Pons (tissue), 1 donor: ENCODE measurements around the gene TPI1.
A peak's percentile ranks its signal among the peaks of the same experiment; 100 is the strongest.

Experiments used
- DNase-seq: peaks from one replicate; pipeline ENCODE4 v3.0.0-alpha.2; 2016; ENCODE audit warnings: low spot score

TPI1 gene

GRCh38 chr12:6867413-6868210 is at the start of gene TPI1:
Gene TPI1 (plus strand): TSS chr12:6867531. CDS start chr12:6867567, 36 bp downstream.
- peak; percentile 17 for DNase-seq

DNA sequence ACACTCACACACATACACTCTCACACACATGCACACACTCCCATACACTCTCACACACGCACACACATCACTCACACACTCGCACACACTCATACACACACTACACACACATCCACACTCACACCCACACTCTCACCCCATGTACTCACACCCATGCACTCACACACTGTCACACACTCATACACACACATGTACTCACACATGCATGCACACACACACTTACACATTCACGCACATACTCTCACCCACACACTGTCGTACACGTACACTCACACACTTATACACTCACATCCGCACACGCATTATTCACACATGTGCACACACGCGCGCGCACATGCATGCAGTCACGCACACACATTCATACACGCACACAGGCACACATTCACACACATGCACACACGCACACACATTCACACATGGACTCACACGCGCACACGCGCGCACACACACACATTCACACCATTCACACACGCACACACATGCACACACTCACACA is 49.6 kb upstream of the TPI1 start:
- no peak for DNase-seq

GRCh38 chr12:6818222-6818621 is 49.1 kb upstream of the TPI1 start:
- DNase-seq = no peak

- DNase-seq = no peak
These were observed 48.7 kb upstream of the TPI1 start for GRCh38 chr12:6818645-6819044.

GRCh38 chr12:6819106-6820030 is 48.0 kb upstream of the TPI1 start:
- DNase-seq = no peak

- no peak for DNase-seq
These were observed 47.2 kb upstream of the TPI1 start for GRCh38 chr12:6820166-6820565.

DNA sequence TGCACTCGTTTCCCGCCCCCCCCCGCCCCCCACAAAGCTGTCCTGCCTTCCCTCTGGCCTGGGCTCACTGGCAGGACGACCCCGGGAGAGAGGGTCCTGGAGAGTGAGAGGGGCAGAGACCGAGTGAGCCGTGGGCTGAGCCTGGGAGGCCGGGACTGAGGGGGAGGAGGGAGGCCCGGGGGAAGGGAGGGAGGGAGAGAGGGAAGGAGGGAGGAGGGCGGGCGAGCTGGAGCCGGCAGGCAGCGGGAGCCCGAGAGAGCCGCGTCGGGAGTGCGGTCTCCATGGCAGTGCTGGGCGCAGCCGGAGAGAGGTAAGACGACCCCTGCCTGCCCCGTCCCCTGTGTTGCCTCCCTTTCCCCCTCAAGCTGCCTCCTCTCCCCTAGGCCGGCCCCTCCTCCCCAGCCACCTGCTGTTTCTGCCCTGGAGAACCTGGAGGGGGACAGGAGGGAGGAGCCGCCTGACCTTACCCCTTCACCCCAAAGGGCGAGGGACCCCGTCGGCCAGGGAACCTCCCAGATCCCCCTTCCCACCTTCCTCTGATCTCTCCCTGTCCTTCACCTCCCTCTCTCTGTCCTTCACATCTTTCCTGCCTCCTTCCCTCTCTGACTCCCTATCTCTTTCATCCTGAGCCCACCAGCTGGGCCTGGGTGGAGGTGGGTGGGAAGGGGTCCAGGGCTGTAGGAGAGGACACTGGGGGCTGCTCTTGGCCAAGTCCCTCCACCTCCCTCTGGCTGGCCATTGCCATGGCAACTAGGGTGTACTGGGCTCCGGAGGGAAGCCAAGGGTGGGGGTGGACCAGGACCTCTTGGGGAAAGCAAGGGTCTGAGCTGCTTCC is 45.5 kb upstream of the TPI1 start, which contains the start of gene GPR162:
TSS of gene GPR162 (plus strand) at position 231 of the 835 bp plus-strand sequence. CDS start 2,078 bp downstream, outside the sequence.
- no peak for DNase-seq

GRCh38 chr12:6822426-6823135 is 44.8 kb upstream of the TPI1 start:
- no peak for DNase-seq

DNA sequence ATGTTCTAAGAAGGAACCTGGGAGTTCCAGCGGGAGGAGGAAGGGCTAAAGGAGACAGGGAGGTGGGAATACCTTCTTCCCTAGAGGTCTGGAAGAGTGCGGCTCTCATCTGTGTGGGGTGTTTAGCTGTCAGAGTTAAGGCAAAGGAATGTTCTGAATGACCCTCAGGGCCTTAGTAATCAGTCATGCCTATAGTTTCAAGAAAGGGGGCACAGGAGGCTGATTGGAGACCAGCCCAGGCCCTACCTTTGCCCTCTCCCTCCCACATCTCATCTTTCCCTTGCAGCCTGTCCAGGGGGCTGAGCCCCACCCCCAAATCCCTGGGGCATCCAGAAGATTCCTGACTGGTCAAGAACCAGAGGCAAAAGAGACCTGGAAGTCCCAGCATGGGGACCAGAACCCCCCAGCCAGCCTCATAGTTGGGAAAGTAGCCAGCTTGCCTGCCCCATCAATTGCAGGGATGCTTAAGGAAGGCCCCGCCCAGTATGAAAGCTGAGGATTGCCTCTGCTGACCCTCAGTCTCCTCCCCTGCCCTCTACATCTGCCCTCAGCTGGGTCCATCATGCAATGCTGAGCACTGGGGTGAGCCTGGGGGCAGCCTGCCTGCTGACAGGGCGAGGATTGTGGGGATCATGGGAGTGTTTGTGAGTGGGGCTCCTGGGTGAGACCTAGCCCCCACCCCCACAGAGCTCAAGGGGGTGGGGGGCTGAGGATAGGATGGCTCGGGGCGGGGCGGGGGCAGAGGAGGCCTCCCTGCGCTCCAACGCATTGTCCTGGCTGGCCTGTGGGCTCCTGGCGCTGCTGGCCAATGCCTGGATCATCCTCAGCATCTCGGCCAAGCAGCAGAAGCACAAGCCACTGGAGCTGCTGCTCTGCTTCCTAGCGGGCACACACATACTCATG is 43.9 kb upstream of the TPI1 start:
- DNase-seq = no peak

- DNase-seq = no peak
These were observed 43.1 kb upstream of the TPI1 start for GRCh38 chr12:6824085-6824775.

DNA sequence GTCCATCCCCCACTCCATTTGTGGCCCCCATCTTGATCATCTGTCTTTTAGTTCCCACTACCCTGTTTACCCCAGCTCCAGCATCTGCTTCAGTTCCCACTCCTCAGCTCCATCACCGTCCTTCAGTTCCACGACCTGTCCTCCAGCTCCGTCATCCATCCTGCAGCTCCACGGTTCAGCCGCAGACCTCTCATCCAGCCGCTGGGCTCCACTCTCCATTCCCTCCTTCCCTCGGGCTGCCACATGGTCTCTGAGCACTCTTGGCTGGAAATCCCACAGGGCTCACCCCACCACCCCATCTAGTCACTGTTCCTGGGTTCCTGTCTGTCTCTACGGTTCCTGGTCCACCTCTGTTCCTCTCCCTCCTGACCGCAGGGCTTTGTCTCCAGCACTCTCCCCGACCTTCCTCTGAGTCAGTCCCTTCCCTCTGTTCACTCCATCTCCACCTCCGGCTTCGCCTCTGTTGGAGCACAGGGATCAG is 42.4 kb upstream of the TPI1 start:
- DNase-seq = no peak

DNA sequence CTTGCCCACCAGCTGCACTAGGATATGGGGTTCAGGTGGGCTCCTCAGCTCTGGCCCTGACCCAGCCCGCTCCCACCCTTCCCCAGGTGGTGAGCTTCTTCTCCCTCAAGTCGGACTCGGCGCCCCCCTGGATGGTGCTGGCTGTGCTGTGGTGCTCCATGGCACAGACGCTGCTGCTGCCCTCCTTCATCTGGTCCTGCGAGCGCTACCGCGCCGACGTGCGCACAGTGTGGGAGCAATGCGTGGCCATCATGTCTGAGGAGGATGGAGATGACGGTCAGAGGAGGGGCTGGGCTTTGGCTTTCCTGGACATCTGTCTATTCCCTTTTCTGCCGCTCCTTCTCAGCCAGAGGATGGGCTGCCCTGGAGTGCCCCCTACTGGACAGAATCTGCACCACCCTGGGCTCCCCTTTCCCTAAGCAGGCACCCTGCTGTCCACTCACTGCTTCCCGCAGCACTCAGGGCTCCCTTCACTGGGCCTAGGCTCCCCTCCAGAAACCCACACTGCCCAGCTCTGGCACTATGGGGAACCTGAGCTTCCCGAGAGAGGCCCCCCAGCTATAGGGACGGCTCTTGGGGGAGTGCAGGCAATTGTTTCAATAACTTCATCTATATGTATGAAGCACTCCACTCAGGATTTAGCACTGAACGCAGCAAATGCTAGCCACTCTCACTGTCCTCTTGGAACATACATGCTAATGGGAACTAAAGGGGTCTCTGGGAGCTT is 41.8 kb upstream of the TPI1 start:
- peak; percentile 77 for DNase-seq

- DNase-seq = no peak
These were observed 41.1 kb upstream of the TPI1 start for GRCh38 chr12:6826125-6826733.

DNA sequence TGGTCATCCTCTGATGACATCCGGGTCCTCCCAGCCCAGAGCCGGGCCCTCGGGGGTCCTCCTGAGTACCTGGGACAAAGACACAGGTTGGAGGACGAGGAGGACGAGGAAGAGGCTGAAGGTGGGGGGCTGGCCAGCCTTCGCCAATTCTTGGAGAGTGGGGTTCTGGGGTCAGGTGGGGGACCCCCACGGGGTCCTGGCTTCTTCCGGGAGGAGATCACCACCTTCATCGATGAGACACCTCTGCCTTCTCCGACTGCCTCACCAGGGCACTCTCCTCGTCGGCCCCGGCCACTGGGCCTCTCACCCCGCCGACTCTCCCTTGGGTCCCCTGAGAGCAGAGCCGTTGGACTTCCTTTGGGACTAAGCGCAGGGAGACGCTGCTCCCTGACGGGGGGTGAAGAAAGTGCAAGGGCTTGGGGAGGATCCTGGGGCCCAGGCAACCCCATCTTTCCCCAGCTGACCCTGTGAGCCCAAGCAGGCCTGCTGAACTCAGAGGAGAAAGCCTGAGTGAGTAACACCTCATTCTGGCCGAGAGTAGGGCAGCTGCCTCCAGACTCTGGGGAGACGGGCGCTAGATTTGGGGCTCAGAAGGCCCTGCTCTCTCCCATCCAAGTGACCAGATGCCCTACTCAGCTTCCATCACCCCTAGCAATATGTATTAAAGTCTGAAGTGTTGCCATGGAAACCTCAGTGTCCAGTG is 40.4 kb upstream of the TPI1 start:
- no peak for DNase-seq

- DNase-seq = peak; percentile 63
These were observed 39.9 kb upstream of the TPI1 start for GRCh38 chr12:6827437-6827911.

DNA sequence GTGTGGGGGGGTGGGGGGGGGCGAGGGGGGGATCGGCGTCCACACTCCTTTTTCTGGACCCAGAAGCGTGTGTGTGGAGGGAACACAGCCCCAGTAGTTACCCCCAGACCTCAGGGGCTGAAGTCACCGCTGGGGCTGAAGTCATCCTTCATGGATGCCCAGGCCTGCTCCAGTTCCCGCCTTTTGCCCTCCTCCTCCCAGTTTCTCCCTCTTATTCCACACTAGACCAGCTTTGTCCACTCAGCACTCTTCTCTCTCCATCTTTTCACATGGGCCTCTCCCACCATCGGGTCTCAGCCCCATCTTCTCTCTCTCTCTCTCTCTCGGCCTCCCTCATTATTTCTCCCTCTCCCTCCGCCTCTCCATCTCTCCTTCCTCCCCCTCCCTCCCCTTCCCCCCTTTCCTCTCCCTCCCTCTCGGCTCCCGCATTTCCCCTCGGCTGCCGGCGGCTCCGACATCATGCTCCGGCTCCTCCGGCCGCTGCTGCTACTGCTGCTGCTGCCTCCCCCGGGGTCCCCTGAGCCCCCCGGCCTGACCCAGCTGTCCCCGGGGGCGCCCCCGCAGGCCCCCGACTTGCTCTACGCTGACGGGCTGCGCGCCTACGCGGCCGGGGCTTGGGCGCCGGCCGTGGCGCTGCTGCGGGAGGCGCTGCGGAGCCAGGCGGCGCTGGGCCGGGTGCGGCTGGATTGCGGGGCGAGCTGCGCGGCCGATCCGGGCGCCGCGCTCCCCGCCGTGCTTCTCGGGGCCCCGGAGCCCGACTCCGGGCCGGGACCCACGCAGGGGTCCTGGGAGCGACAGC is 39.1 kb upstream of the TPI1 start, which contains the start of gene P3H3:
TSS of gene P3H3 (plus strand) at position 426 of the 799 bp plus-strand sequence. CDS start at position 460, 34 bp downstream.
- DNase-seq = no peak
